Activated CD4-positive, CD25-positive, alpha-beta regulatory T cell treated with anti-CD3 and anti-CD28 coated beads, Interleukin-2, amount 50 U/mL, for 16 hours (primary cell): Measurements from ENCODE around the gene SRPX.

Experiments used
- DNase-seq: peaks from one replicate; pipeline ENCODE4 v3.0.0-alpha.2; 2020; ENCODE audit warnings: low read depth, low spot score

The SRPX gene

GRCh38 chrX:38220415-38221390, at the start of gene SRPX:
Gene SRPX, minus strand, starts transcription at chrX:38220871. Its CDS starts 79 bp downstream, at chrX:38220792.
- no peak for DNase-seq

GRCh38 chrX:38268011-38268410, 47.3 kb upstream of the SRPX start:
- no peak for DNase-seq

- DNase-seq = no peak
Observed at GRCh38 chrX:38262715-38263620, 42.3 kb upstream of the SRPX start.

GRCh38 chrX:38260231-38260630, 39.6 kb upstream of the SRPX start:
- DNase-seq = no peak

- no peak for DNase-seq
Observed at GRCh38 chrX:38256019-38256418, 35.3 kb upstream of the SRPX start.

GRCh38 chrX:38249965-38250364, 29.3 kb upstream of the SRPX start:
- DNase-seq = no peak

GRCh38 chrX:38247051-38247450, 26.4 kb upstream of the SRPX start:
- no peak for DNase-seq

GRCh38 chrX:38240541-38240940, 19.9 kb upstream of the SRPX start:
- DNase-seq = no peak

- no peak for DNase-seq
Observed at GRCh38 chrX:38236901-38237615, 16.4 kb upstream of the SRPX start.

- no peak for DNase-seq
Observed at GRCh38 chrX:38233891-38234667, 13.4 kb upstream of the SRPX start.

GRCh38 chrX:38232079-38232686, 11.5 kb upstream of the SRPX start:
- DNase-seq = no peak

GRCh38 chrX:38225093-38225492, 4.4 kb upstream of the SRPX start:
- DNase-seq = no peak

GRCh38 chrX:38224160-38224559, 3.5 kb upstream of the SRPX start:
- DNase-seq = no peak

- no peak for DNase-seq
Observed at GRCh38 chrX:38221391-38221929, 789 bp upstream of the SRPX start.

GRCh38 chrX:38220024-38220414, 652 bp downstream of the SRPX start:
- DNase-seq = no peak

GRCh38 chrX:38216642-38217041, 4.0 kb downstream of the SRPX start:
- DNase-seq = no peak

GRCh38 chrX:38214551-38215531, 5.8 kb downstream of the SRPX start:
- no peak for DNase-seq

GRCh38 chrX:38214044-38214443, 6.6 kb downstream of the SRPX start:
- DNase-seq = no peak
